ENCODE data around the gene HTRA1.
A peak's percentile ranks its signal among the peaks of the same experiment; 100 is the strongest.

The HTRA1 gene

DNA sequence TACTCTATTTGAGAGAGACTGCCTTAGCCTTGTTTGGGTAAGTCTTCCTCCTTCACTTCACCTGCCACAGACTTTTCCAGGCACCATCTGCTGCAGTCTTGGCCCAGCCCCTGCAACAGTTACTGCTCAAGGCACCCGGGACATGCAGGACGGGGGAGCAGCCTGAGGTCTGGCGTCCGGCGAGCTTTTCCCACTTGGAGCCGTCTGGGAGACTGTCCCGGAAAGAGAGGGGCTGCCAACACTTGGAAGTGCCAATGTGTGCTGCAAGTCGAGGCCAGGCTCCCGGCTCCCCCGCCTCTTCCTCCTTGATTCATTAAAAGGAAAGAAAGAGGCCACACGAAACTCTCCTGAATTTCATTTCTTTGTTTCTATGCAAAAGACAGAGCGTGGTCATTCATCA is 13.7 kb downstream of the HTRA1 start:
- DNase-seq, result peak; percentile 54

DNA sequence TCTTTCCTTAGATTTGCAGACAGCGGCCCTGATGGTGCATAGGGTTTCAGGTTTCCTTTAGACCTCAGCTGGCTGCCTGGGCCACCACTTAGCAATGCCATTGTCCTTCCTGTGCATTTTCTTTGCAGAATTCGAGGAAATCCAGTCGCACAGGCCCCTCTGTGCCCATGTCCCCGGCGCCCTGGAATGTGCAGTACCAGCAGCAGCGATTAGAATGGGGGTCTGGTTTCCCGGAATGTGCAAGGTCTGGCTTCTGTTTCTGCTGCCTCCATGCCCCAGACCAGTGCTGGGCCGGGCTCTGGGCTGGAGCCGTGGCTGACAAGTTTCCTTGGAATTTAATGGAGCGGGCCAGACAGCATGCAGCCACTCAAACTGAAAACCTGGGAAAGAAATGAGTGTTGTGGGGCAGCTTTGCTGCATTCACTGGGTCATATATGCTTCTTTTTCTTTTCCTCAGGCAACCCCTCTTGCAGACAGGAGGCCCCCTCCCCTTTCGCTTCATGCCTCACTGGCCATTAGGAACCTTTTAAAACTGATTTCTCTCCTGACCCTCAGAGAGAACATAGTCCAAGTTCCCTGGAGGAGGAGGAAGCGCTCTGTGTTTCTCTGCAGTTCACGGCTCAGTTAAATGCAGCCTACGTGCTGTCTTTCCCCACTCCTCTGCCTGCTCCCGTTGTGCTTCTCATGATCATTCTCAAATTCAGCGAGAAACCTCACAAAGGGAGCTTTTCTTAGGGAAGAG is 14.4 kb downstream of the HTRA1 start:
- DNase-seq, result no peak

DNA sequence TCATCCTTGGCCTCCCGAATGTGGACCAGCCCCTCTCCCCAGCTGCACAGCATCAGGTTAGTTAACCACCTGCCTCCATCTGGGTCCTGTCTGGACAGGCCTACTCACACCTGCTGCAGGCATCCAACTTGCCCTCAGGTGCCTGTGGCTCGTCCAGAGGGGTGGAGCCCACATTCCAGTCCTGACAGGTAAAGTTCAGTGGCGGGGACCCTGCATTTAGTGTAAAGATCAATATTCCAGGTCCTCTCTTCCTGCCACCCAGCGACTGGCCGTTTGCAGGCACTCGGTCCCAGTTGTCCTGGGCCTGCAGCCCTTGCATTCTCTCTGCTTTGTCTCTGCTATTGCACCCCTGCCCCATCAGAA is 15.0 kb downstream of the HTRA1 start:
- DNase-seq, result peak; percentile 78

DNA sequence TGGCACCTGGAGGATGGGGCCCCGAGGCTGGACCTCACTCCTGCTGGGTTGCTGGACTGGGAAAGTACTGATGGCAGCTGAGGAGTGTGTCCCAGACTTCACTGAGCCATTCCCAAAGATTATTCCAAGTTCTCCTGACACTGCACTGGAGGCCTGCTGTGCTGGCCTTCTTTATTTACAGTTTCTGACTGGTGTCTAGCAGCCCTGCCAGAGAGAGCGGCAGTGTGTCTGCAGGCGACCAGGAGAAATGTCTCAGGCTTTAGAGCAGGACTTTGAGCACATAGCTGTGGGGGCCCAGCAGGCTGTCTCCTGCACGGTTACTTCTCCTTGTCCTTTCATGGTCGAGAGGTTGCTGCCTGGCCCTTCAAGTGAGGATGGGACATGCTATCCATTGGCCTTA is 16.1 kb downstream of the HTRA1 start:
- DNase-seq, result no peak

DNA sequence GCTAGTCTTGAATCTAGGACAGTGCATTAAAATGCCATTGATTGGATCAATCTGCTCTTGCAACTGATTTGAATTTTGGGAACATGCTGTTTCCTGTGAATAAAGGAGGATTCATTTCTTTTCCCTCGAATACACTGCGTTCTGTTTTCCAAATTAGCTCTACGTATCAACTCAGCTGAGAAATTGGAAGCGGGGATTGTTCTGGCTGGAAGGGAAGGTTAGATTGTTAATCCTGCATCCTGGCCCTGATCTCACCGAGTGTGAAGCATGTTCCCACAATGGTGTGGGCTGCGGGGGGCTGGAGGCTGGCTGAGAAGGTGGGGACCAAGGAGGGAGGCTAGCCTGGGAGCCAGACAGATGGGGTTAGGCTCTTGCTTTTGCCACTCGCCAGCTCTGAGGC is 17.6 kb downstream of the HTRA1 start:
- DNase-seq, result no peak

DNA sequence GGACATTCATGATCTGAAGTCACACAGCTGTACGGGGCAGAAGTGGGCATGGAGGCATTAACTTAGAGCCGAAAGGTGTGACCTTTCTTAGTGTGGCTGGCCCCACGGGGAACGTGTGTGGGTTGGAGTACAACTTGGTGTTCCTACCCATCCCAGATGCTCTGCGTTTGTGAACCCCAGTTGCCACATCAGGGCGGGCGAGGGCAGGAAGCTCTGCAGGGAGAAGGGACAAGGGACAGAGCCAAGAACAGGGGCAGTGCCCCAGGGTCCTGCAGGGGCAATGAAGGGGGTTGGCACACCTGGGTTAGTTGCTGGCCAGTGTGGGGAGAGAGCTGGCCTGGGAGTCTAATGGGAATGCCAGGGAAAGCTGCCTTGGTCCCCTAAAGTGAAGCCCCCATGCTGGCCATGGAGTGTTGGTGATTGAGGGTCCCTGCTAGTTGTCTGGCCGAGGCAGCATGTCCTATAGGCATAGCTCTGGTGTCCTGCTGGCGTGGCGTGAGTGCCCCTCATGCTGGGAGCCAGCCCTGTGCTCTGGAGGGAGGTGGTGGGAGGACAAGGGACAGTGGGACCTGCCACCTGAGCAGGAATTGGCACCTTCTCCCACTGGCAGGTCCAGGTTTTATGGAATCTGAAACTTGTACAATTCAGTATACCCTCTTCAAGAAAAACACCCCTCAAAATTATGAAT is 18.9 kb downstream of the HTRA1 start:
- DNase-seq, result no peak

DNA sequence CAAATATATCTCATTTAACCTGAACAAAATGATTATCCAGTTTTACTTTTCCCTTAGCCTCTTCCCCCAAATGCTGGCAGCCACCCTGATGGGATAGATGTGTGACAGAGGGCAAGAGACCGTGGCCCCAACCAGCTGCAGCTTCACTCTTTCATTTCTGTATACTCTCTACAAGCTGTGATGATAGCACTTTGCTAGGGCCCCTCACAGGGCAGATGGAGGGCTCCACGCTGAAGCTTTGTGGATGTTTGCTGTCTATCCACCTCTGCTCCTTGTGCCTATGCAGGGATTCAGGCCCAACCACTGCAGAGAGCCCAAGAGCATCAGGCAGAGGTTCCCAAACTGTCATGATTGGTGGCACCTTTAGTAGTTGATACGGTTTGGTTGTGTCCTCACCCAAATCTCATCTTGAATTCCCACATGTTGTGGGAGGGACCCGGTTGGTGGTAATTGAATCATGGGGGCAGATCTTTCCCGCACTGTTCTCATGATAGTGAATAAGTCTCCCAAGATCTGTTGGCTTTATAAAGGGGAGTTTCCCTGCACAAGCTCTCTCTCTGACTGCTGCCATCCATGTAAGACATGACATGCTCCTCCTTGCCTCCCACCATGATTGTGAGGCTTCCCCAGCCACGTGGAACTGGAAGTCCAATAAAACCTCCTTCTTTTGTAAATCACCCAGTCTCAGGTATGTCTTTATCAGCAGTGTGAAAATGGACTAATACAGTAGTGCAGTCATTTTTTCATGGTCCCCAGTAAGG is 20.1 kb downstream of the HTRA1 start:
- no peak for DNase-seq

DNA sequence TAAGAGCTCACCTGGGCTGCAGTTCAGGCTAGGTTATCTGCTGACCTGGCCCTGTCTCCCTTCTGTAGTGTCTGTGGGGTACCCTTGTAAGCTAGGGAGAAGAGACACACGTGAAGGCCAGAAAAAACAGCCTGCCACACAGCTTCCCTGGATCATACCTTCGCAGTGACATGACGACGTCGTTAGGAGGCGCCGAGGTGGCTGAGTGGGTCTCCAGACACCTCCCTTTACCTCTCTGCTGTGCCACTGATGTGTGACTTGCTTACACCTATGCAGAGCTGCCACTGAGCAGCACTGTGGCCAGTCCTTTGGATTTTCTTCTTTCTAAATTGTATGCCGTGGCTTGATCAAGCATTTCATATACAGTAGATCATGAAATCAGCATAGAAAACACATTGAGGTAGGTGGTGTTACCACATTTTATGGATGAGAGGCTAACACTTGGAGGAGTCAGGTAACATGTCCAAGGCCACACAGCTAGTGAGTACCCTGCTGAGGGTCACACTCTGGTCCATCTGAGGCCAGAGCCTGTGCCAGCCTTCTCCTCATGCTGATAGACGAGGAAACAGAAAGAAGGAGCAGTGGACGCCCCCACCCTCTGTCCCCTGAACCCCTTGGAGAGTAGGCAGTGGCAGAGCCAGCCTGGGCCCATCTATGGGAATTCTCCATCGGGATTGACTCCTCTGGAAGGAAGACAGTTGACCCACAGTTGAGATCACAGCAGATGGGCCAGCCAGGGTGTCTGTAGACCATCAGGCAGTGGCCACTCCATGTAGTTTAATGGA is 23.1 kb downstream of the HTRA1 start:
- no peak for DNase-seq

DNA sequence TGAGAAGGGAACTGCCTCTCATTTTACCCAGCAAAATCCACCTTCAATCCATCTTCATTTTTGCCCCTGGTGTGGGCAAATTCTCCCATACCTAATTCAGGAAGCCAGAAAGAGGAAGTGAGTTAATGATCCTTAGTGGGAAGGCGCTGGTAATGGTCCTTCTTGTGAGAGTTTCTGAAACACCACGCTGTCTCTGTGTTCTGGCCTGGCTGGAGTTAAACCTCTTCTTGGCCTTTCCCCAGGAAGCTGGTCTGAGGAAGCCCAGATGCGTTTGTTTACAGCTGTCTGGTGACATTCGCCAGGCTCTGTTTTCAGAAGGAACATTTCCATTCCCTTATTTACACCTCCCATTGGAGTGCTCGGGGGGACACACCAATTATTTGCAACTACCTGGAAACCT is 24.3 kb downstream of the HTRA1 start:
- DNase-seq, result no peak

DNA sequence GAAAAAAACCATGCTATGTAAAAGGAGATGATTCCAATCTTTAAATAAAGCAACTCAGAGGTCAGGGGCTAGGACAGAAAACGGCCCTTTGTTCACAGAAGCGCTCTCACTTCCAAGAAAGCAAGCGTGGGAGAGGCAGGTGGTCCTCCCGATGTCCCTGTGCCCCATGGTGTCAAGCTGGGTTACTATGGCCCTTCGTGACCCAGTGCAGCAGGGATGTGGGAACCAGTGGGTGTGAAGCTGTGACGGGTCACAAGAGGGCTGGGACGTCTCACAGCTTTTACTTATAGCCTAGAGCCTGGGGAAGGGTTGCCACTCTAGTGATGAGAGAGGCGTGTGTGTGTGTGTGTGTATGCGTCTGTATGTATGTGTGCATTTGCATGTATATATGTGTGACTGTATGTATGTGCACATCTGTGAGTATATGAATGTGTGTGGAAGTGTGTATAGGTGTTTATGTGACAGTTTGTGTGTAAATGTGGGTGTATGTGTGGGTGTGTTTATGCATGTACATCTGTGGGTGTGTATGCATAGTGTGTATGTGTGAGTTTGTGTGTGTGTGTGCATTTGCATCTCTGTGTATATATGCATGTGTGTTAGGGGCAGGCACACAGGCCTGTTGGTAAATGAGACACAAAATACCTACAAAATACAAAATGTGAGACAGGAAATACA is 25.2 kb downstream of the HTRA1 start:
- no peak for DNase-seq

DNA sequence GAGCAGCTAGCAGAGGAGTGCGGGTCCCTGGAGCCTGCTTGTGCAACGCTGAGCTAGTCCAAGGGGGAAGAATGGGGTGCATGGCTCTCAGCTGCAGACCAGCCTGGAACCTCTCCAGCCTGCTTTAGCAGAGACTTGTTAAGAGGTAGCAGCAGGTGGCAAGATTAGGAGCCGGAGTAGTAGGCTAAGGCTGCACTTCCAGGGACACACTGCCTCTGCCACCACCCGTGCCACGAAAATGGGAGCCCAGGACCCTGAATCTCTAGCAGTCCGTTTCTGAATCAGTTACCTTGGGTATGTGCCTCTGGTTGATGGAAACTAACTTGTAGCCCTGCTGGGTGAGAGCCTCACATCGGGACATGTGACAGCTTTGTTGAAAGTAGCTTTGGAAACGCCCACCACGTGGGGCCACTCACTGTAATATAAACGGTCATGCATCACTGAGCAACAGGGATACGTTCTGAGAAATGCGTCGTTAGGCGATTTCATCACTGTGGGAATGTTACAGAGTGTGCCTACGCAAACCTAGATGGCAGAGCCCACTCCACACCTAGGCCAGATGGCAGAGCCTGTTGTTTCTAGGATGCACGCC is 25.9 kb downstream of the HTRA1 start:
- DNase-seq, result peak; percentile 64

DNA sequence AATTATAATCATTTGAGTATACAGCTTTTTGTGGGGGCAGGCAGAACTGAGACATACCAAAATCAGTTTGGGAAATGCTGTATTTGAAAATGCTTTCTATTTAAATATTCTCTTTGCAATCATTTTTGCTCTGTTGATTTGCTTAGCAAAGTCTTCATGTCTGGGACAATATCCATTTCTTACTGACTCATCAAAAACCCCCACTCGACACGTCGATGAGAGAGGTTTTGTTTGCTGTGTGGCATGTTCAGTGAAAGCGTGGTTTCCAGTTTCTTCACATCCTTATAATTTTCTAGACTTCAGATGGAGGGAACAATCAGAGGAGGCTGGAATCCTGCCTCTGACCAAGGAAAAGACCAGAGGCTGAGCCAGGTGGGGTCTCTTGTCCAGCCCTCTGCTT is 28.9 kb downstream of the HTRA1 start:
- no peak for DNase-seq

DNA sequence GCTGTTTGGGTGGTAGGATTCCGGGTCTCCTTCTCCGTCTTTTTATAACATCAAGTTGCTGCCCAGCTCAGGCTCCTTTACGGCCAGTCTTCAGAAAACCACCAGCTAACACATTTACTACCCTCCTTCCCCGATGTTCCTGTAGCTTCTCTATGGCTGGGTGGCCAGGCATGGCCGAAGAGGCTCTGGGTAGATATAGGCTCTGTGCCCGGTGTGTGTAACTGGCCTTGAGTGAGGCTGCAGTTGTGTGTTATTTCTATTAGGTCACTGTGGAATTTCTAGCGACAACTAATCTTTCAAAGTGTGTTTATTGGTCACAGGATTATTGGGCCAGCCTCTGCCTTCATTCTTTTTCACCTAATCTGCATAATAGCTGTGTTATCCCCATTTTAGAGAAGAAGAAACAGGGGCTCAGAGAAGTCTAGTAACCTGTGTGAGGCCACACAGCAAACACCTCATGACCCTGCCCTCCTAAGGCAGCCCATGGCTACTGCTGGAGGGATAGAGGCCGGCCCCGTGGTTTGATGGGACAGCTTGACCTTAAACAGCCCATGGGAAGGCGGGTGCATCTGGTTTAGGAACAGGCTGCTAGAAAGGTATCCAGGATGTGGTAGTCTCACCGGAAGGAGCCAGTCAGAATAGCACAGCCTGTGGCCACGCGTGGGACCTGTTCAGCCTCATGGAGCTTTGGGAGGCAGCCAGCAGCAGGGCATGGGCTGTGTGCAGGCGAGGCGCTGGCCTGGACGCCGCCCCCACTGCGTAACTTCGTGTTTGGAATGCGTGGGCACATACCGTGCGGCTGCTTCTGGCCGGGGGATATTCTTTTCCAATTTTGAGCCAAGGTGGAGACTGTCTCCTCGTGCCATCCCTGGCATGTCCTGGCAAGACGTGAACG is 29.7 kb downstream of the HTRA1 start:
- no peak for DNase-seq

DNA sequence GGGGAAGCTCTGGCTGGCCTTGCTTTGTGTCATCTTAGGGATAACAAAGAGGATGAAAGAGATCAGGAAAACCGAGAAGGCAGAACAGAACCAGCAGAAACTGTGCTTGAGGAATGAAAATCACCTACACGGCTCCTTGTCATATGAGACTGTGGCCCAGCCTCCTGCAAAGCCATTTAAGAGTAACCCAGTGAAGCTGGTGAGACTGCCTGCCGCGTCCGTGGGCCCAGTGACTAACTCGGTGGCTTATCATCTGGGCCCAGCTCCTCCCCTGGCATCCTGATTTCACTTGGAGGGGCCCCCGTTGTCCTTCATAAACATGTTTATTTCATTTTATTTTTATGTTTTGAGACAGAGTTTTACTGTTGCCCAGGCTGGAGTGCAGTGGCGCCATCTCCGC is 30.7 kb downstream of the HTRA1 start:
- no peak for DNase-seq

DNA sequence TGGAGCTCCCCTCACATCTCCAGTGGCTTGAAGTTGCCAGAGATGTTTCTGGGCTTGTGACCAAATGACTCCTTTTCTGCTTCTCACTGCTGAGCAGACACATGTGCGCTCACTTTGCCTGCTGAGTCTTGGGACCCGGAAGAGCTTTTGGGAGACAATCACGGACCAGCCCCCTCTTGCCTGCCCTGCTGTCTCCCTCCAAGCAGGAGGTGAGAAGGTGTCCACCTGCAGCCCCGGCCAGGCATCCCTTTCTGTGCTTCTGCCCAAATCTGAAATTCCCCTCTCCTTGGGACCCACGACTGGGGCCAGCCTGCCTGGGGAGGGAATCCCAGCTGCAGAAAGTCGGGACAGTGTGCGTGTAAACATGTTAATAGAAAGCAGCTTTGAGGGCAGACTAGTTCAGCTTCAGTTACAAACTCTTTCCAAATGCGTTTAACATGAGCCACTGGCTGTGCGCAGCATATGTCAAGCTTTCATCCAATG is 31.7 kb downstream of the HTRA1 start:
- DNase-seq, result no peak

DNA sequence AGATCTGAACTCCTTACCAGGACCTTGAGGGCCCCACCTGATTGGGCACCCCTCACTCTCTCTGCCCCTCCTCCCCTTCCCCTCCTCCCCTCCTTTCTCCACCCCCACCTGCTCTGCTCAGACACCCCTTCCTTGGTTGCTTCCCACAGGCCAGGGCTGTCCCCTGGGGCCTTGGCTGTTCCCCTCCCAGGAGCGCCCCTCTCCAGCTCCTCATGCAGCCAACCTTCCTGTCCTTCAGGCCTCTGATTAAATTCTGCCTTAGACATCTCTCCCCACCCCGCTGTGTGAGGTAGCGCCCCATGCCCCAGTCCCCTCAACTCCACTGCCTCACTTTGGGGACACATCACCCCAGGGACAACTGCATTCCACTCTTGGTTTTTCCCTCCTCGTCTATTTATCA is 32.4 kb downstream of the HTRA1 start:
- DNase-seq, result no peak

DNA sequence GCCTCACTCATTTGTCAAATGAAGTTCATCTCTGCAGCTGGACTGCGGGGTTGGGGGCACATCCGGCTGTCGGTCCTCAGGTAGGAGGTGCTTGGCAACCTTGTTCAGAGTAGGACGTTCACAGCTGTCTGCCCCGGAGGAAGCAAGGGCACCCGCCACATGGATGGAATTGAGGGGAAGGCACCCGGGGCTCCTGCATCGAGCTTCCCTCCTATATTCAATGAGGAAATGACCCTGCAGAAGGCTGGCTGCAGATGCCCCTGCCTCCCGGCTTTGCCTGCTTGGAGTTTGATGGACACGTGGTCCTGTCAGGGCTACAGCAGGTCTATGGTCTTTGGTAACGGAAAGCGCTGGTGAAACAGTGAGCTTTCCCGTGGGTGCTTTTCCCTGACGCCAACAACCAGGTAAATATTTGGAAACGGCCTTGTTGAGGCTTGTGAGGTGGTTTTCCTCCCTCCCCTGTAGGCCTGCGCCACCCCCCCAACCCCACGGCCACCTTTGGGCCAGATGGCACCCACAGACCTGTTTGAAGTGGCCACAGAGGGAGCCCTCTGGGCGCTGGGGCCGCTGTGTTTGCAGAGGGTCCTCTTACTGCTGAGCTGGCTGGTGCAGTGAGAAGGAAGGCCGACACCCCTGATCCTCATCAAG is 32.9 kb downstream of the HTRA1 start:
- DNase-seq, result no peak

DNA sequence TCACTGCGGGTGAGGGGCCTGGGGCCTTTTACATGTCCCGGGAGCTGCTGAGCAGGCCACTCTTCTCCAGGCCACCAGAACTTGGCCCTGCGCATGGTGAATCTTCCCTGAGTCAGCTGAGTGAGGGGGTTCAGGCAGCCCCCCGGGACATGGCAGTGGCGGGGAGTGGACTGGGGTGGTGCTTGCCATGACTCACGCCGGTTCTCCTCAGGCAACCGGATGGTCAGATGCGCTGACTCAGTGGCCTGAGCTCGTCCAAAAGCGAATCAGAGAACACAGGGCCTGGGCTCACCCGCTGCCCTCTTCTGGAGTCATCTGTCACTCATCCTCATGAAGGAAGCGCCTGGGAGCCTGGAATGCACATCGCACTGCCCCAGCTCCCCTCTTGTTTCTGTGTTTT is 33.5 kb downstream of the HTRA1 start:
- DNase-seq, result no peak

DNA sequence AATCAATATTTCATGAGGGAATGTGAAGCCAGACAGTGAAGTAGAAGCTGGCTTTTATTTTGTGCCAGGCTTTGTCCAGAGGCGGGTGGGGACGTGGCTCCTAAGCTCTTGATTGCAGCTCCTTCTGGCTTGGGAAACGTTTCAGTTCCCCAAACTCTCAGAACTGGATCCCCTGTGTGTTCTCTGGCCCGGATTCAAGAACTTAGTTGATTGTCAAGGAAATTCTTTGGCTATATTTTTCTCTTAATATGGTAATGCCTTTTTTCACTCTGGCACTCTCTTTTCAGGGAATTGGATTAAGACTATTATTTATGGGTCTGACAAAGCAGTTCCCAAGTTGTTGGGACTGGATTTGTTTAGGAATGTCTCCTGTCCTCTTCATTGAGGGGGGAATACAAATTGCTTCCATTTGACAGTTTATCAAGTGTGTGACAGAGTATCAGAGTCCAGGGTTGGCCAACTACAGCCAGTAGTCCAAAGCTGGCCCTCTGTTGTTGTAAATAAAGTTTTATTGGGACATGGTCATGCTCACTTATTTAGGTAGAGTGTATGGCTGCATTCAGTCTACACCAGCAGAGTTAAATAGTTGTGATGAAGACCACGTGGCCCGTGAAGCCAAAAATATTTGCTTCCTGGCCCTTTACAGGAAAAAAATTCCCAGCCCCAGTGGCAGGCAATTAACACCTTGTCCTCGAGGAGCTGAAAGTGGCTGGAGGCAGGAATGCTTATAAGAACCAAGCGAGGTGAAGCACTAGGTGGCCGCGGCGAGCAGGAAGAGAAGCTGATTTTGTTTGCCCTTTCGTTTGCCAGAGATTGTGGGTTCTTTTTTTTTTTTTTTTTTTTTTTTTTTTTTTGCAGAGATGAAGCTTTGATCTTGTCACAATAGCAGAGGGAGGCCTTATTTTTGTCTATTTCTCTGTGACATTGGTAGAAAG is 34.3 kb downstream of the HTRA1 start:
- no peak for DNase-seq

Data from NCI-H526 treated with DMSO at 0.1 percent for 48 hours (cell line).